Stimulated activated naive CD8-positive, alpha-beta T cell treated with anti-CD3 and anti-CD28 coated beads, Interleukin-15, Interleukin-2, amounts not matched to agents 100 U/mL and 50 U/mL, for 24 hours (primary cell): ENCODE data around the gene PATL2.
A peak's percentile ranks its signal among the peaks of the same experiment; 100 is the strongest.
"Not testable (repeated sequence)": the region's sequence is repeated elsewhere in the genome, so short reads cannot be mapped to it uniquely, and the experiment has no call there.

Experiments used
- ATAC-seq: fragments of 150-1000 bp; cut with Tn5 transposase; one replicate; pipeline ENCODE4 v1.10.0; 2021
- DNase-seq: peaks from one replicate; pipeline ENCODE4 v3.0.0; 2021

The PATL2 gene

DNA sequence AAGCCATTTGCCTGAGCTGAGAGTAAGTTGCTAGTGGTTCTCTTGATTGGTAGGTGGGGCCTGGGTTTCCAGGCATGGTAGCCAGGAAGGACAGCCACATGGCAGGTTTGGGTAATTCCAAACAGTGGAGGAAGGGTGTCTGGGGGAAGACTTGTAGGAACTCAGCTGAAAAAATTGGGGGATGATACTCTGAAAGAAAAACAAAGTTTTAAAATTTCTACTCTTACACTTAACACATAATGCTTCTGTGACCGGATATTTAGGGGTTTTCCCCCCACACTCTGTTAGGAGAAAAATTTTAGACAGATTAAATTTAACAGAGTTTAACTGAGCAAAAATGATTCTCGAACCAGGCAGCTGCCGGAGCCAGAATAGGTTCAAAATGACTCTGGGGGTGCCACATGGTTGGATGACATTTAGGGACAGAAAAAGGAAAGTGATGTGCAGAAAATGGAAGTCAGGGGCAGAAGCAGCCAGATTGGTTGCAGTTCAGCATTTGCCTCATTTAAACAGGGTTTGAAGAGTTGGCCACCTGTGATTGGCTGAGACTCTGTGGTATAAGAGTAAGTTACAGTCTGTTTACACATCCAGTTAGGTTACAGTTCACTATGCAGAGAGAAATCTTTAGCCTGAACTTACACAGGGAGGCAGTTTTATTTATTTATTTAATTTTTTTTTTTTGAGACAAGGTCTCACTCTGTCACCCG, 8.3 kb upstream of the PATL2 start:
- ATAC-seq, result peak; percentile 71
- DNase-seq, result peak; percentile 71

DNA sequence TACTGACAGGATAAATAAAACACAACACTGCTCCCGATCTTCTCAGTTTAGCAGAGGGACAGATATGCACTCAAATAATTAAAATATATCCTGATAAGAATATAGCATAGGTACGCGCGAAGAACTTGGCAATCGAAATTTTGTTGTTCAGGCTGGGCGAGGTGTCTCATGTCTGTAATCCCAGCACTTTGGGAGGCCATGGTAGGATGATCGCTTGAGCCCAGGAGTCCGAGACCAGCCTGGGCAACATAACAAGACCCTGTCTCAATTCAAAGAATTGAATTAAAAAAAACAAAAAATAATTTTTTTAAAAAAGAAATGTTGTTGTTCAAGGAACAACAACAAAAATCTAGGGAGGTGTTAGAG, 7.8 kb upstream of the PATL2 start:
- no peak for ATAC-seq

DNA sequence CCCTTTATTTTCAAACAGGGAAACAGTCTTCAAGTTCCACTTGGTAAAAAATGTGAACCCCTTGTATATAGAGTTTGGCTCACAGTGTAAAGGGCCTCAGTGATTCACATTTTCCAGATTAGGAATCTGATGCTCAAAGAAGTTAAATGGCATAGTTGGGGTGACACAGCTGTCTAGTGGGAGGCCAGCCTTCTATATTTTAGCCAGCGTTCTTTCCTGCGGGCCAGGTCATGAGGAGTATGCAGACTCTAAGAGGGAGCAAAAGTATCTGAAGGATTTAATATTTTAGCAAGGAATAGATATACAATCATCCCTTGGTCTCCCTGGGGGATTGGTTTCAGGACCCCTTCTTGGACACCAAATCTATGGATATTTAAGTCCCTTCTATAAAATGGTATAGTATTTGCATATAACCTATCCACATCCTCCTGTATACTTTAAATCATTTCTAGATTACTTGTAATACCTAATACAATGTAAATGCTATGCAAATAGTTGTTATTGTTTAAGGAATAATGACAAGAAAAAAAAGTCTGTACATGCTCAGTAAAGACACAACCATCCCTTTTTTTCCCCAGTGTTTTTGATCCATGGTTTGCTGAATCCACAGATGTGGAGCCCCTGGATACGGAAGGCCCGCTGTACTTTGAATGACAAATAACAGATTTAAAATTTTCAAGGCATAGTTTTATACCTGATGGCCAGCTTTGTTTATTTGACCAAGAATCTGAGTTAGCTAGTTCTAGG, 7.2 kb upstream of the PATL2 start:
- DNase-seq (no peak), ATAC-seq (peak; percentile 29)

More for the DNA sequence above, 7.8 kb upstream of the PATL2 start:
- DNase-seq, result no peak

DNA sequence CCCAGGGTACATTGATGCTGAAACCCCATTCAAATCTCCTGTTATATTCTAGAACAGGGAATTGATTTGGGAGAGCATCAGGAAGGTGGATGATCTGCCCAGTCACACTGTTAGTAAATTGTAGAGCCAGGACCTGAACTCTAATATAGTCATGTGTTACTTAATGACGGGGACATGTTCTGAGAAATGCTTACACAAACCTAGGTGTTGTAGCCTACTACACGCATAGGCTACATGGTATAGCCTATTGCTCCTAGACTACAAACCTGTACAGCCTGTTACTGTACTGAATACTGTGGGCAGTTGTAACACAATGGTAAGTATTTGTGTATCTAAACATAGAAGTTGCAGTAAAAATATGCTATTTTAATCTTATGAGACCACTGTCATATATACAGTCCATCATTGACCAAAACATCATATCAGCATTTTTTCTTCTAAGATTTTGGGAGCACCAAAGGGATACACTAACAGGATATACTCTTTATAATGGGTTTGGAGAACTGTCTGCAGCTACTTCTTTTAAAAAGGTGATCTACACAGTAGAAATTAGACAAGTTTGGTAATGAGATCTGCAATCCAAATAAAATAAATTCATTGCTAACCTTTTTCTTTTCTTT, 6.0 kb upstream of the PATL2 start:
- DNase-seq (no peak), ATAC-seq (no peak)

DNA sequence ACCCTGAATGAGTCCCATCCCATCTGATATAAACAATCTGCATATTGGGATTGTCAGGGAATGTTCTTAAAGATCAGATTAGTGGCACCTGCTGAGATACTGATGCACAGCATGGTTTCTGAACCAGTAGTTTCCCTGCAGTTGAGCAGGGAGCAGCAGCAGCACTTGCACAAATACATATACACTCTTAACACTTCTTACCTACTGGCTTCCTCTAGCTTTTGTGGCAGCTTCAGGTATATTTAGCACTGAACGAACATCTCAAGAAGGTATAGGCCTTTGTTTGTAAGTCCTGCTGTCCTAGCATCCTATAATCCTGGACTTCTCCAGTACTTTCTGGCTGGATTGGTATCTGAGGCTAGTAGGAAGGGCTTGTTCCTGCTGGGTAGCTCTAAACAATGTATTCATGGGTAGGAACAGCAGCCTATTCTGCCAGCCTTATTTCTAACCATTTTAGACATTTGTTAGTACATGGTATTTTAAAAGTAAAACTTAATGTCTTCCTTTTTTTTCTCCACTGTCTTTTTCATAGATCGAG, 4.7 kb upstream of the PATL2 start:
- no peak for ATAC-seq
- no peak for DNase-seq

DNA sequence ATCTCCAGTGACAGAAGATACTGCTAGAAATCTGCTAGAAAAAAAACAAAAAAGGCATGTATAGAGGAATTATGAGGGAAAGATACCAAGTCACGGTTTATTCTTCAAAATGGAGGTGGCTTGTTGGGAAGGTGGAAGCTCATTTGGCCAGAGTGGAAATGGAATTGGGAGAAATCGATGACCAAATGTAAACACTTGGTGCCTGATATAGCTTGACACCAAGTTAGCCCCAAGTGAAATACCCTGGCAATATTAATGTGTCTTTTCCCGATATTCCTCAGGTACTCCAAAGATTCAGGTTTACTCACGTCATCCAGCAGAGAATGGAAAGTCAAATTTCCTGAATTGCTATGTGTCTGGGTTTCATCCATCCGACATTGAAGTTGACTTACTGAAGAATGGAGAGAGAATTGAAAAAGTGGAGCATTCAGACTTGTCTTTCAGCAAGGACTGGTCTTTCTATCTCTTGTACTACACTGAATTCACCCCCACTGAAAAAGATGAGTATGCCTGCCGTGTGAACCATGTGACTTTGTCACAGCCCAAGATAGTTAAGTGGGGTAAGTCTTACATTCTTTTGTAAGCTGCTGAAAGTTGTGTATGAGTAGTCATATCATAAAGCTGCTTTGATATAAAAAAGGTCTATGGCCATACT, 4.1 kb upstream of the PATL2 start:
- ATAC-seq (no peak), DNase-seq (no peak)

DNA sequence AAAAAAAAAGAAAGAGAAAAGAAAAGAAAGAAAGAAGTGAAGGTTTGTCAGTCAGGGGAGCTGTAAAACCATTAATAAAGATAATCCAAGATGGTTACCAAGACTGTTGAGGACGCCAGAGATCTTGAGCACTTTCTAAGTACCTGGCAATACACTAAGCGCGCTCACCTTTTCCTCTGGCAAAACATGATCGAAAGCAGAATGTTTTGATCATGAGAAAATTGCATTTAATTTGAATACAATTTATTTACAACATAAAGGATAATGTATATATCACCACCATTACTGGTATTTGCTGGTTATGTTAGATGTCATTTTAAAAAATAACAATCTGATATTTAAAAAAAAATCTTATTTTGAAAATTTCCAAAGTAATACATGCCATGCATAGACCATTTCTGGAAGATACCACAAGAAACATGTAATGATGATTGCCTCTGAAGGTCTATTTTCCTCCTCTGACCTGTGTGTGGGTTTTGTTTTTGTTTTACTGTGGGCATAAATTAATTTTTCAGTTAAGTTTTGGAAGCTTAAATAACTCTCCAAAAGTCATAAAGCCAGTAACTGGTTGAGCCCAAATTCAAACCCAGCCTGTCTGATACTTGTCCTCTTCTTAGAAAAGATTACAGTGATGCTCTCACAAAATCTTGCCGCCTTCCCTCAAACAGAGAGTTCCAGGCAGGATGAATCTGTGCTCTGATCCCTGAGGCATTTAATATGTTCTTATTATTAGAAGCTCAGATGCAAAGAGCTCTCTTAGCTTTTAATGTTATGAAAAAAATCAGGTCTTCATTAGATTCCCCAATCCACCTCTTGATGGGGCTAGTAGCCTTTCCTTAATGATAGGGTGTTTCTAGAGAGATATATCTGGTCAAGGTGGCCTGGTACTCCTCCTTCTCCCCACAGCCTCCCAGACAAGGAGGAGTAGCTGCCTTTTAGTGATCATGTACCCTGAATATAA, 2.2 kb upstream of the PATL2 start:
- no peak for ATAC-seq
- DNase-seq, result no peak

DNA sequence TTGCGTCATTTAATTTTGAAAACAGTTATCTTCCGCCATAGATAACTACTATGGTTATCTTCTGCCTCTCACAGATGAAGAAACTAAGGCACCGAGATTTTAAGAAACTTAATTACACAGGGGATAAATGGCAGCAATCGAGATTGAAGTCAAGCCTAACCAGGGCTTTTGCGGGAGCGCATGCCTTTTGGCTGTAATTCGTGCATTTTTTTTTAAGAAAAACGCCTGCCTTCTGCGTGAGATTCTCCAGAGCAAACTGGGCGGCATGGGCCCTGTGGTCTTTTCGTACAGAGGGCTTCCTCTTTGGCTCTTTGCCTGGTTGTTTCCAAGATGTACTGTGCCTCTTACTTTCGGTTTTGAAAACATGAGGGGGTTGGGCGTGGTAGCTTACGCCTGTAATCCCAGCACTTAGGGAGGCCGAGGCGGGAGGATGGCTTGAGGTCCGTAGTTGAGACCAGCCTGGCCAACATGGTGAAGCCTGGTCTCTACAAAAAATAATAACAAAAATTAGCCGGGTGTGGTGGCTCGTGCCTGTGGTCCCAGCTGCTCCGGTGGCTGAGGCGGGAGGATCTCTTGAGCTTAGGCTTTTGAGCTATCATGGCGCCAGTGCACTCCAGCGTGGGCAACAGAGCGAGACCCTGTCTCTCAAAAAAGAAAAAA, 1.4 kb upstream of the PATL2 start:
- DNase-seq, result peak; percentile 64
- ATAC-seq, result peak; percentile 37

DNA sequence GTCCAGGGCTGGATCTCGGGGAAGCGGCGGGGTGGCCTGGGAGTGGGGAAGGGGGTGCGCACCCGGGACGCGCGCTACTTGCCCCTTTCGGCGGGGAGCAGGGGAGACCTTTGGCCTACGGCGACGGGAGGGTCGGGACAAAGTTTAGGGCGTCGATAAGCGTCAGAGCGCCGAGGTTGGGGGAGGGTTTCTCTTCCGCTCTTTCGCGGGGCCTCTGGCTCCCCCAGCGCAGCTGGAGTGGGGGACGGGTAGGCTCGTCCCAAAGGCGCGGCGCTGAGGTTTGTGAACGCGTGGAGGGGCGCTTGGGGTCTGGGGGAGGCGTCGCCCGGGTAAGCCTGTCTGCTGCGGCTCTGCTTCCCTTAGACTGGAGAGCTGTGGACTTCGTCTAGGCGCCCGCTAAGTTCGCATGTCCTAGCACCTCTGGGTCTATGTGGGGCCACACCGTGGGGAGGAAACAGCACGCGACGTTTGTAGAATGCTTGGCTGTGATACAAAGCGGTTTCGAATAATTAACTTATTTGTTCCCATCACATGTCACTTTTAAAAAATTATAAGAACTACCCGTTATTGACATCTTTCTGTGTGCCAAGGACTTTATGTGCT, 721 bp upstream of the PATL2 start:
- peak; percentile 38 for ATAC-seq
- peak; percentile 61 for DNase-seq

DNA sequence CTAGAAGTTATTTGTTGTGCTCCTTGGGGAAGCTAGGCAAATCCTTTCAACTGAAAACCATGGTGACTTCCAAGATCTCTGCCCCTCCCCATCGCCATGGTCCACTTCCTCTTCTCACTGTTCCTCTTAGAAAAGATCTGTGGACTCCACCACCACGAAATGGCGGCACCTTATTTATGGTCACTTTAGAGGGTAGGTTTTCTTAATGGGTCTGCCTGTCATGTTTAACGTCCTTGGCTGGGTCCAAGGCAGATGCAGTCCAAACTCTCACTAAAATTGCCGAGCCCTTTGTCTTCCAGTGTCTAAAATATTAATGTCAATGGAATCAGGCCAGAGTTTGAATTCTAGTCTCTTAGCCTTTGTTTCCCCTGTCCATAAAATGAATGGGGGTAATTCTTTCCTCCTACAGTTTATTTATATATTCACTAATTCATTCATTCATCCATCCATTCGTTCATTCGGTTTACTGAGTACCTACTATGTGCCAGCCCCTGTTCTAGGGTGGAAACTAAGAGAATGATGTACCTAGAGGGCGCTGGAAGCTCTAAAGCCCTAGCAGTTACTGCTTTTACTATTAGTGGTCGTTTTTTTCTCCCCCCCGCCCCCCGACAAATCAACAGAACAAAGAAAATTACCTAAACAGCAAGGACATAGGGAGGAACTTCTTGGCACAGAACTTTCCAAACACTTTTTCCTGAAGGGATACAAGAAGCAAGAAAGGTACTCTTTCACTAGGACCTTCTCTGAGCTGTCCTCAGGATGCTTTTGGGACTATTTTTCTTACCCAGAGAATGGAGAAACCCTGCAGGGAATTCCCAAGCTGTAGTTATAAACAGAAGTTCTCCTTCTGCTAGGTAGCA, 657 bp downstream of the PATL2 start:
- ATAC-seq (no peak), DNase-seq (peak; percentile 57)

DNA sequence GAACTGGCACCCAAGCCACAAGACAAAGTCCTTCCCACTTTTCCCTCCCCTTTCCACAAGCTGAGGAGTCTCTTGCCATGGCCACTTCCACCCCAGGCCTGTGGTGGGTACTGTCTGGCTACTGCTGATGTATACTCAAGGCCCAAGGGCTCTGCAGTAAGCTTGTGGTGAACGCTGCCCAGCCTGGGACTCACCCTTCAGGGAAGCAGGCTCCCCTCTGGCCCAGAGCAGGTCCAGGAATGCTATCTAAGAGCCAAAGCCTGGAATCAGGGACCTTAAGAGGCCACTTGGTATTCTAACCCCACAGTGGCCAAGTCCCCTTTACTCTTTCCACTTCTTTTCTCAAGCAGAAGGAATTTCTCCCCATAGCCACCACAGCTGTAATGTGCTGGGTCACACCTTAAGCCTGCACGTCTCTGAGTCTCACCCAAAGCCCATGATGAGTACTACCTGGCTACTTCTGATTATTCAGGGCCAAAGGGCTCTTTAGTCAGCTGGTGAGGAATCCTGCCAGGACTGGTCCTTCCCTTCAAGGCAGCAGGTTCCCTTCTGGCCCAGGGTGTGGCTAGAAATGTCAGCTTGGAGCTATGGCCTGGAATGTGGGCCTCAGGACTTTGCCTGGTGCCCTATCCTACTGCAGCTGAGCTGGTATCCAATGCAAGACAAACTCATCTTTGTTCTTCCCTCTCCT, 4.0 kb downstream of the PATL2 start:
- ATAC-seq (no peak), DNase-seq (no peak)

DNA sequence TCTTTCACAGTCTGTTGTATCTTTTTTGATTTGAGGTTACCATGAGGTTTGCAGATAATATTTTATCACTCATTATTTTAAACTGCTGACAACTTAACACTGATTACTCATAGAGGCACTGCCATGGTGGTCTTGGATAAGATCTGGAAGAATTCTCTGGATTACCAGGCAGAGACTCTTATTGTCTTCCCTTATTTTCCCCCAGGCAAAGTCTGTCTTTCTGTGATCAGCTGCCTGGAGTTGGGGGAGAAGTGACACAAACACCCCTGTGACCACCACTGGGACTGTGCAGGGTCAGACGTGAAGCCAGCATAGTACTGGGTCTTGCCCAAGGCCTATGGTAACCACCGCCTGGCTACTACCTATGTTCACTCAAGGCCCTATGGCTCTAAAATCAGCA, 4.7 kb downstream of the PATL2 start:
- no peak for DNase-seq
- ATAC-seq, result no peak

DNA sequence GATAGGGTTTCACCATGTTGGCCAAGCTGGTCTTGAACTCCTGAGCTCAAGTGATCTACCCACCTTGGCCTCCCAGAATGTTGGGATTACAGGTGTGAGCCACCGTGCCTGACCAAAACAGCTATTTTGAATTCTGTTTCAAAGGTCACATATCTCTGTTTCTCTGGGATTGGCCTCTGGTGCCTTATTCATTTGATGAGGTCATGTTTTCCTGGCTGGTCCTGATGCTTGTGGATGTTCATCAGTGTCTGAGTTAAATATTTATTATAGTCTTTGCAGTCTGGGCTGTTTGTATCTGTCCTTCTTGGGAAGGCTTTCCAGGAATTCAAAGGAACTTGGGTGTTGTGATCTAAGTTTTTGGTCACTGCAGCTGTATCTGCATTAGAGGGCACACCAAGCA, 5.1 kb downstream of the PATL2 start:
- ATAC-seq (no peak), DNase-seq (no peak)

DNA sequence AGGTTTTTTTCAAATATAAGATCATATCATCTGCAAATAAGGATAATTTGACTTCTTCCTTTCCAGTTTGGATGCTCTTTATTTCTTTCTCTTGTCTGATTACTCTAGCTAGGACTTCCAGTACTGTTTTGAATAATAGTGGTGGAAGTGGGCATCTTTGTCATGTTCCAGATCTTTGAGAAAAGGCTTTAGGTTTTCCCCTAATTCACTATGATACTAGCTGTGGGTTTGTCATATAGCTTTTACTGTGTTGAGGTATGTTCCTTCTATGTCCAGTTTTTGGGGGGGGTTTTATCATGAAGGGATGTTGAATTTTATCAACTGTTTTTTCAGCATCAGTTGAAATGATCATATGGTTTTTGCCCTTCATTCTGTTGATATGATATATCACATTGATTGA, 10.4 kb downstream of the PATL2 start:
- not testable (repeated sequence) for DNase-seq
- peak; percentile 73 for ATAC-seq

DNA sequence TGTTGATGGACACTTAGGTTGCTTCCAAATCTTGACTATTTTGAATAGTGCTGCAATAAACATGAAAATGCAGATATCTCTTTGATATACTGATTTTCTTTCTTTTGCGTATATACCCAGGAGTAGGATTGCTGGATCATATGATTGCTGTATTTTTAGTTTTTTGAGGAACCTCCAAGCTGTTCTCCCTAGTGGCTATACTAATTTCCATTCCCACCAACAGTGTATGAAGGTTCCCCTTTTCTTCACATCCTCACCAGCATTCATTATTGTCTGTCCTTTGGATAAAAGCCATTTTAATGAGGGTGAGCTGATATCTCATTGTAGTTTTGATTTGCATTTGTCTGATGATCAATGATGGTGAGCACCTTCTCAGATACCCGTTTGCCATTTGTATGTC, 12.5 kb downstream of the PATL2 start:
- ATAC-seq (no peak), DNase-seq (no peak)

DNA sequence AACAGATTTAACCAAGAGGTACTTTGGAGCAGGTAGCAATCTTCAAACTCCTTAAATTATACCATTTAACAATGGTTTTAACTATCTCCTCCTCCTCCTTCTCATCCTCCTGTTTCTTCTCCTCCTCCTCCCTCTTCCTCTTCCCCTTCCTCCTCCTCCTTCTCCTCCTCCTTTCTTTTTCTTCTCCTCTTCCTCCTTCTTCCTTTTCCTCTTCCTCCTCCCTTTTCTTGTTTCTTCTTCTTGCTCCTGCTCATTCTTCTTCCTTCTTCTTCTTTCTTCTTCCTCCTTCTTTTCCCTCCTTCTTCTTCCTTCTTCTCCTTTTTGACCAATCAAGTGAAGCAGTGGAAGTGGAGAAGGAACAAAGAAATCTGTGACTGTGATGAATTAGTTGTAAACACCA, 14.1 kb downstream of the PATL2 start:
- ATAC-seq (no peak), DNase-seq (no peak)

DNA sequence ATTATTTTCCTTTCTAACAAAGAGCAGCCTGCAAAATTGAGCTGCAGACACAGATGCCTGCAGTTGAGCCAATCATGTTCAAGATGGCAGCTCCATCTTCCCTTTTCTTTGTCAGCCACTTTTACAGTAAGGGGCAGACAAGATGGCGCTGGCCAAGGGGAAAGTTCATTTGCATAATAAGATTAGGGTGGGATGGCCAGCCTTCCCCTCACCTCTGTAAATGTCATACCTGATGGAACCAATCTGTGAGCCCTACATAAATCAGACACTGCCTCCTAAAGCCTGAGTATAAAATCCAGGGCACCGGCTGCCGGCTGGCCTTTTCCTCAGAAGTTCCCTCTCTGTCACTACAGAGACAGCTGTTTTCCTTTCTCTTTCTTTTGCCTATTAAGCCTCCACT, 15.8 kb downstream of the PATL2 start:
- ATAC-seq (no peak), DNase-seq (no peak)

DNA sequence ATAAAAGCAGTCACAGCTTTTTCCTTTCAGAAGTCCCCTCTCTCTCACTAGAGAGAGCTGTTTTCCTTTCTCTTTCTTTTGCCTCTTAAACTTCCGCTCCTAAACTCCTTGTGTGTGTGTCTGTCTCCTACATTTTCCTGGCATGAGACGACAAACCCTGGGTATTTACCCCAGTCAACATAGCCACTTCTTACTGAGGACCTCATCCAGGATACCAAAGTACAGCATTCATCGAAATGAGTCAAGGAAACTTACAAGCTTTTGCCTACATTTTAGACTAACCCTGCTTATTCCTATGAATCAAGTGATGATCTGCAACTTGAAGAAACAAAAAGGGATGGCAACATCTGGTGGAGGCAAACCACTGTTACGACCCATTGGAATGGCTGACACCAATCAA, 16.7 kb downstream of the PATL2 start:
- ATAC-seq (no peak), DNase-seq (no peak)

DNA sequence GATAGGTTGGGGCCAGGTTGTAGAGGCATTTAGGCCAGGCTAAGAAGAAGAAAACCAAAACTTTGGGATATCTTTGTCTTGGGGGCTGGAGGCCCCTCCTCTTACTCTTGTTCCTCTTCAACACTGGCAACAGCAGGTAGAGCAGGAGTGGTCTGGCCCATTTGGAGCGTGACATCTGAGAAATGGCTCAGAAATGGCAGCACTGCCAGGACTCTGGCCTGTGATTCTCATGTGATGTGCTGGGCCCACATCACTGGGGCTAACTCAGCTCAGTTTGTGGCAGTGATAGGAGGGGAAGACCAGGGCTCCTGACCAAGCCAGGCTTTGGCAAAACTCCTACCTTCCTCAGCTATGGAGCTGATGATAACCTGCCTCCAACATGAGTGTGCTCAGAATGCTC, 18.5 kb downstream of the PATL2 start:
- no peak for ATAC-seq
- no peak for DNase-seq
